Chondrocyte (in vitro differentiated cells): ENCODE results near the gene INCA1. TPM values are rescaled to one million over a fixed set of nuclear protein-coding genes. Genes with fewer than 3 reads are reported as not detected.

Experiments
- DNase-seq: peaks from one replicate; pipeline ENCODE4 v3.0.0; 2021; ENCODE audit warnings: mixed read lengths, low spot score
- H3K27ac Mint-ChIP-seq: one replicate; pipeline ENCODE4 v1.8.0; 2021; ENCODE audit warnings: mild to moderate bottlenecking, moderate library complexity, mixed read lengths; ENCODE audit not compliant: unreplicated experiment
- H3K27me3 Mint-ChIP-seq: 2 replicates; pipeline ENCODE4 v1.8.0; 2021; ENCODE audit warnings: low read depth, mixed read lengths
- H3K36me3 Mint-ChIP-seq: 2 replicates; pipeline ENCODE4 v1.8.0; 2021; ENCODE audit warnings: low read depth, mixed read lengths
- H3K4me1 Mint-ChIP-seq: 2 replicates; pipeline ENCODE4 v1.8.0; 2021; ENCODE audit warnings: low read depth, mild to moderate bottlenecking, mixed read lengths
- H3K4me3 Mint-ChIP-seq: one replicate; pipeline ENCODE4 v1.8.0; 2021; ENCODE audit warnings: mild to moderate bottlenecking, moderate library complexity, mixed read lengths; ENCODE audit not compliant: unreplicated experiment
- H3K9me3 Mint-ChIP-seq: 2 replicates; pipeline ENCODE4 v1.8.0; 2021; ENCODE audit warnings: low read depth, mixed read lengths
- CTCF ChIP-seq: fragments of 200-600 bp; sonication (generic); IDR thresholded peaks from 2 replicates; pipeline ENCODE4 v1.5.0; 2021; ENCODE audit warnings: antibody characterized with exemption, mild to moderate bottlenecking, moderate library complexity
- long read RNA-seq: library from polyadenylated mRNA; stranded (forward); transcript quantifications from one replicate; pipeline ENCODE4 v2.0.0, GENCODE V29; 2021
- total RNA-seq: library from RNA; stranded (reverse); gene quantifications from 3 replicates; pipeline ENCODE4 v1.2.1, GENCODE V29; 2021

INCA1 gene
- 0.74 to 1.5 TPM (median 0.85 TPM) in 3 replicates for total RNA-seq
- long read RNA-seq = 0 reads

GRCh38 chr17:4997302-4998026, at the start of gene INCA1, which contains the start of gene KIF1C:
Gene INCA1 (minus strand): TSS chr17:4997522. CDS start chr17:4994437, 3,085 bp downstream.
Gene KIF1C (plus strand): TSS chr17:4997950. CDS start chr17:5000247, 2,297 bp downstream.
- no peaks in the 10 kb centered on the region for H3K27me3 Mint-ChIP-seq
- no peaks in the 10 kb centered on the region for H3K9me3 Mint-ChIP-seq
- peaks cover 12% of the 10 kb centered on the region for H3K36me3 Mint-ChIP-seq
- H3K27ac Mint-ChIP-seq = peak within 1 kb of the TSS; percentile 54
- H3K4me1 Mint-ChIP-seq = peaks cover 24% of the 10 kb centered on the region
- peak; percentile 43 for TF ChIP-seq CTCF
- peak within 1 kb of the TSS; percentile 92 for H3K4me3 Mint-ChIP-seq
- DNase-seq = no peak

GRCh38 chr17:5045496-5045895, 48.2 kb upstream of the INCA1 start:
- no peak for TF ChIP-seq CTCF
- Mint-ChIP-seq H3K27me3 (no peaks in the 10 kb centered on the region), H3K27ac (no peak overlapping the region), H3K4me3 (no peak overlapping the region), H3K9me3 (no peaks in the 10 kb centered on the region), H3K4me1 (no peaks in the 10 kb centered on the region), H3K36me3 (no peaks in the 10 kb centered on the region)
- no peak for DNase-seq

- Mint-ChIP-seq H3K9me3 (no peaks in the 10 kb centered on the region), H3K27me3 (no peaks in the 10 kb centered on the region), H3K4me3 (no peak overlapping the region), H3K27ac (no peak overlapping the region), H3K4me1 (no peaks in the 10 kb centered on the region), H3K36me3 (no peaks in the 10 kb centered on the region)
- TF ChIP-seq CTCF = no peak
- no peak for DNase-seq
Observed at GRCh38 chr17:5044630-5045029, 47.3 kb upstream of the INCA1 start.

GRCh38 chr17:5043524-5043923, 46.2 kb upstream of the INCA1 start:
- Mint-ChIP-seq H3K4me3 (no peak overlapping the region), H3K36me3 (no peaks in the 10 kb centered on the region), H3K4me1 (no peaks in the 10 kb centered on the region), H3K27ac (no peak overlapping the region), H3K9me3 (no peaks in the 10 kb centered on the region), H3K27me3 (no peaks in the 10 kb centered on the region)
- TF ChIP-seq CTCF = no peak
- no peak for DNase-seq

- H3K4me1 Mint-ChIP-seq = no peaks in the 10 kb centered on the region
- no peak overlapping the region for H3K27ac Mint-ChIP-seq
- no peaks in the 10 kb centered on the region for H3K9me3 Mint-ChIP-seq
- H3K36me3 Mint-ChIP-seq = no peaks in the 10 kb centered on the region
- no peaks in the 10 kb centered on the region for H3K27me3 Mint-ChIP-seq
- DNase-seq = no peak
- H3K4me3 Mint-ChIP-seq = no peak overlapping the region
- no peak for TF ChIP-seq CTCF
Observed at GRCh38 chr17:5042157-5043022, 45.1 kb upstream of the INCA1 start.
